ENCODE measurements around the gene SH3RF3.

- TF ChIP-seq POLR2AphosphoS5 (IDR thresholded peaks at IDR 0.05; ENCODE audit: low read depth, low read length) (no peak), REST (IDR thresholded peaks at IDR 0.05; ENCODE audit: insufficient read depth in 1 of 2, low read depth in 2 of 2, low read length in 2 of 2) (no peak)
Observed at GRCh38 chr2:109160714-109161440, 31.9 kb downstream of the SH3RF3 start.
